Hepatocyte (in vitro differentiated cells): ENCODE measurements around the gene GGA2. TPM values are rescaled to one million over a fixed set of nuclear protein-coding genes. Genes with fewer than 3 reads are reported as not detected.

Experiments used
- DNase-seq: peaks from one replicate; pipeline ENCODE4 v3.0.0-alpha.2; 2016; ENCODE audit warnings: low spot score
- H2AFZ ChIP-seq: fragments of 200-600 bp; sonication (generic); 2 replicates; pipeline ENCODE4 v1.6.0; 2016; ENCODE audit warnings: antibody characterized with exemption, mild to moderate bottlenecking
- H3K27ac ChIP-seq: fragments of 200-600 bp; sonication (generic); 2 replicates; pipeline ENCODE4 v1.5.1; 2016; ENCODE audit warnings: mild to moderate bottlenecking
- H3K27me3 ChIP-seq: fragments of 200-600 bp; sonication (generic); 2 replicates; pipeline ENCODE4 v1.6.1; 2016
- H3K36me3 ChIP-seq: fragments of 200-600 bp; sonication (generic); replicated peaks from 2 replicates; pipeline ENCODE4 v1.5.1; 2016; ENCODE audit warnings: low read depth; ENCODE audit not compliant: insufficient read depth
- H3K4me1 ChIP-seq: fragments of 200-600 bp; sonication (generic); 2 replicates; pipeline ENCODE4 v1.5.1; 2016; ENCODE audit warnings: mild to moderate bottlenecking, moderate library complexity; ENCODE audit not compliant: insufficient read depth
- H3K4me2 ChIP-seq: fragments of 200-600 bp; sonication (generic); 2 replicates; pipeline ENCODE4 v1.6.0; 2016
- H3K4me3 ChIP-seq: fragments of 200-600 bp; sonication (generic); 2 replicates; pipeline ENCODE4 v1.5.1; 2016; ENCODE audit warnings: mild to moderate bottlenecking
- H3K79me2 ChIP-seq: fragments of 200-600 bp; sonication (generic); 2 replicates; pipeline ENCODE4 v1.6.0; 2017; ENCODE audit warnings: mild to moderate bottlenecking
- H3K9me2 ChIP-seq: fragments of 200-600 bp; sonication (generic); replicated peaks from 2 replicates; pipeline ENCODE4 v1.6.0; 2017; ENCODE audit warnings: mild to moderate bottlenecking; ENCODE audit not compliant: insufficient read depth
- H3K9me3 ChIP-seq: fragments of 200-600 bp; sonication (generic); 2 replicates; pipeline ENCODE4 v1.5.1; 2016; ENCODE audit warnings: low read depth, mild to moderate bottlenecking
- H4K20me1 ChIP-seq: fragments of 200-600 bp; sonication (generic); 2 replicates; pipeline ENCODE4 v1.6.0; 2016; ENCODE audit warnings: mild to moderate bottlenecking; ENCODE audit not compliant: insufficient read depth, poor library complexity, severe bottlenecking
- CTCF ChIP-seq: fragments of 200-600 bp; sonication (generic); IDR thresholded peaks from 2 replicates; pipeline ENCODE4 v1.5.1; 2016; ENCODE audit warnings: antibody characterized with exemption, mild to moderate bottlenecking; ENCODE audit not compliant: poor library complexity
- EZH2 ChIP-seq: fragments of 200-600 bp; sonication (generic); IDR thresholded peaks from 2 replicates; pipeline ENCODE4 v1.6.1; 2016; ENCODE audit warnings: antibody characterized with exemption, mild to moderate bottlenecking, borderline replicate concordance
- EZH2phosphoT487 ChIP-seq: fragments of 200-600 bp; sonication (generic); IDR thresholded peaks from one replicate; pipeline ENCODE4 v1.6.1; 2018; ENCODE audit warnings: antibody characterized with exemption, mild to moderate bottlenecking, low read depth, moderate library complexity; ENCODE audit not compliant: unreplicated experiment, severe bottlenecking
- WGBS: methylation state at CpG from one replicate; pipeline ENCODE4 v1.1.6; 2016; ENCODE audit warnings: low lambda C conversion rate; ENCODE audit errors: missing lambda C conversion rate; 5-methylcytosine and 5-hydroxymethylcytosine counted together
- polyA plus RNA-seq: library from polyadenylated mRNA; unstranded; fragments of >200 nt; fragmentation: Nextera tagmentation; extraction: Ambion mirVana; gene quantifications from 2 replicates; pipeline ENCODE4 v1.2.1, GENCODE V29; 2016
- total RNA-seq: library from RNA; depleted of rRNA; stranded (reverse); fragments of >200 nt; gene quantifications from 2 replicates; pipeline ENCODE4 v1.2.3, GENCODE V29; 2014

The GGA2 gene
- total and polyA plus RNA-seq, 2 experiments from 2014 or later = 42.4 to 73.1 TPM

GRCh38 chr16:23500212-23500861 is 10.0 kb downstream of the GGA2 start:
- Histone ChIP-seq H3K36me3 (no peaks in the 10 kb centered on the region), H3K4me3 (no peak overlapping the region), H3K79me2 (peaks cover 89% of the 10 kb centered on the region), H4K20me1 (peaks cover 33% of the 10 kb centered on the region), H3K27me3 (no peaks in the 10 kb centered on the region), H3K27ac (no peak overlapping the region), H3K9me2 (no peaks in the 10 kb centered on the region), H3K4me2 (no peak overlapping the region), H3K9me3 (no peaks in the 10 kb centered on the region), H3K4me1 (peaks cover 8% of the 10 kb centered on the region), H2AFZ (no peak overlapping the region)
- 94% methylated on average over 20 of the region's 20 CpGs for WGBS
- DNase-seq = no peak
- TF ChIP-seq EZH2 (no peak), EZH2phosphoT487 (no peak), CTCF (no peak)

GRCh38 chr16:23499801-23500200 is 10.5 kb downstream of the GGA2 start:
- peaks cover 8% of the 10 kb centered on the region for H3K4me1 ChIP-seq
- H3K27me3 ChIP-seq = no peaks in the 10 kb centered on the region
- H3K27ac ChIP-seq = no peak overlapping the region
- no peak overlapping the region for H3K4me2 ChIP-seq
- H4K20me1 ChIP-seq = peaks cover 27% of the 10 kb centered on the region
- H2AFZ ChIP-seq = no peak overlapping the region
- H3K4me3 ChIP-seq = no peak overlapping the region
- WGBS = 92% methylated on average over 7 of the region's 7 CpGs
- H3K9me2 ChIP-seq = no peaks in the 10 kb centered on the region
- TF ChIP-seq EZH2phosphoT487 (no peak), EZH2 (no peak), CTCF (no peak)
- no peaks in the 10 kb centered on the region for H3K36me3 ChIP-seq
- H3K9me3 ChIP-seq = no peaks in the 10 kb centered on the region
- no peak for DNase-seq
- peaks cover 89% of the 10 kb centered on the region for H3K79me2 ChIP-seq

- peaks cover 20% of the 10 kb centered on the region for H4K20me1 ChIP-seq
- WGBS = 95% methylated on average over 11 of the region's 11 CpGs
- no peak overlapping the region for H3K4me2 ChIP-seq
- no peak overlapping the region for H3K4me3 ChIP-seq
- TF ChIP-seq EZH2phosphoT487 (no peak), EZH2 (no peak), CTCF (no peak)
- H3K27me3 ChIP-seq = no peaks in the 10 kb centered on the region
- H3K4me1 ChIP-seq = peaks cover 8% of the 10 kb centered on the region
- no peak overlapping the region for H3K27ac ChIP-seq
- H2AFZ ChIP-seq = no peak overlapping the region
- no peaks in the 10 kb centered on the region for H3K9me3 ChIP-seq
- H3K36me3 ChIP-seq = no peaks in the 10 kb centered on the region
- peaks cover 85% of the 10 kb centered on the region for H3K79me2 ChIP-seq
- H3K9me2 ChIP-seq = no peaks in the 10 kb centered on the region
- no peak for DNase-seq
Measured at GRCh38 chr16:23498863-23499262, 11.4 kb downstream of the GGA2 start.
